OCI-LY3 (cell line): Measurements from ENCODE around the gene GSTM4.
"Not testable (repeated sequence)": the region's sequence is repeated elsewhere in the genome, so short reads cannot be mapped to it uniquely, and the experiment has no call there.

Experiments used
- H2AFZ ChIP-seq: fragments of 200-600, 300-600 bp; shearing (Covaris generic); 2 replicates; pipeline ENCODE4 v1.6.0; 2014; ENCODE audit warnings: antibody characterized with exemption, low read depth, low read length
- H3K27ac ChIP-seq: fragments of 200-600, 300-600 bp; sonication (generic); 2 replicates; pipeline ENCODE4 v1.5.1; 2014; ENCODE audit warnings: mild to moderate bottlenecking, low read length, moderate library complexity, mixed read lengths
- H3K27me3 ChIP-seq: fragments of 200-600, 300-600 bp; sonication (generic); 2 replicates; pipeline ENCODE4 v1.6.1; 2014; ENCODE audit warnings: low read depth, low read length, mixed read lengths
- H3K36me3 ChIP-seq: fragments of 200-600, 300-600 bp; sonication (generic); replicated peaks from 2 replicates; pipeline ENCODE3; 2014; ENCODE audit warnings: low read depth, low read length, mixed read lengths
- H3K4me1 ChIP-seq: fragments of 300-600, 200-600 bp; sonication (generic); 2 replicates; pipeline ENCODE4 v1.6.1; 2014; ENCODE audit warnings: low read length, mixed read lengths
- H3K4me2 ChIP-seq: fragments of 200-600, 300-600 bp; sonication (generic); 2 replicates; pipeline ENCODE4 v1.6.1; 2014; ENCODE audit warnings: low read length, mixed read lengths
- H3K4me3 ChIP-seq: fragments of 300-600, 200-600 bp; sonication (generic); 2 replicates; pipeline ENCODE4 v1.5.1; 2014; ENCODE audit warnings: antibody characterized with exemption, mild to moderate bottlenecking, low read length, moderate library complexity
- H3K79me2 ChIP-seq: fragments of 300-600, 200-600 bp; shearing (Covaris generic); 2 replicates; pipeline ENCODE4 v1.6.1; 2014; ENCODE audit warnings: mild to moderate bottlenecking, low read length, mixed read lengths
- H3K9ac ChIP-seq: fragments of 300-600, 200-600 bp; shearing (Covaris generic); 2 replicates; pipeline ENCODE4 v1.6.0; 2014; ENCODE audit warnings: mild to moderate bottlenecking, low read length, moderate library complexity
- H3K9me3 ChIP-seq: fragments of 200-600, 300-600 bp; shearing (Covaris generic); 2 replicates; pipeline ENCODE4 v1.6.1; 2014; ENCODE audit warnings: low read length, mixed read lengths; ENCODE audit not compliant: insufficient read depth
- H4K20me1 ChIP-seq: fragments of 200-600, 300-600 bp; sonication (generic); 2 replicates; pipeline ENCODE4 v1.6.1; 2016; ENCODE audit warnings: low read length, mixed read lengths; ENCODE audit not compliant: insufficient read depth
- EZH2phosphoT487 ChIP-seq: fragments of 200-600 bp; shearing (Covaris generic); IDR thresholded peaks from 2 replicates; pipeline ENCODE4 v1.6.1; 2018; ENCODE audit warnings: antibody characterized with exemption, mixed run types, low read depth
- TF ChIP-seq, protein P1 (sequence below): fragments of 200-600, 300-600 bp; sonication (generic); IDR thresholded peaks from 2 replicates; pipeline ENCODE4 v1.5.1; 2014; ENCODE audit warnings: antibody characterized with exemption, low read length, low read depth

Gene GSTM4

DNA sequence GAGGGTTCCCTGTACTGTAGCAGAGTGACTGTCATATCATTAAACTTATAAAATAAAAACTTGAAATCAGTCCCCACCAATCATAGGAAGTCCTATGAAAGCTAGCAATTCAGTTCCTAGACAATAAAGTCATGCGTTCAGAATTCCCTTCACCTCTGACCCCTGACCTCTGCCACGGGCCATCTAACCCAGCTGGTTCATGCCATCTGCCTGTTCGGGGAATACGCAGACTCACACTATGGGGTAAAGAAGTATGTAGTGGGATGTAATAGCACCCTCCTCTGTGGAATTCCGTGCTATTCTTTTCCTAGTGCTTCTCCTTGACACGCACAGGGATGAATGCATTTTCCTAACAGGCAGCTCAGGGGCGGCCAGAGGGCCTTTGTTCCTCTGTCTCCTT lies 2.1 kb downstream of the GSTM4 start:
- TF ChIP-seq, protein P1, sequence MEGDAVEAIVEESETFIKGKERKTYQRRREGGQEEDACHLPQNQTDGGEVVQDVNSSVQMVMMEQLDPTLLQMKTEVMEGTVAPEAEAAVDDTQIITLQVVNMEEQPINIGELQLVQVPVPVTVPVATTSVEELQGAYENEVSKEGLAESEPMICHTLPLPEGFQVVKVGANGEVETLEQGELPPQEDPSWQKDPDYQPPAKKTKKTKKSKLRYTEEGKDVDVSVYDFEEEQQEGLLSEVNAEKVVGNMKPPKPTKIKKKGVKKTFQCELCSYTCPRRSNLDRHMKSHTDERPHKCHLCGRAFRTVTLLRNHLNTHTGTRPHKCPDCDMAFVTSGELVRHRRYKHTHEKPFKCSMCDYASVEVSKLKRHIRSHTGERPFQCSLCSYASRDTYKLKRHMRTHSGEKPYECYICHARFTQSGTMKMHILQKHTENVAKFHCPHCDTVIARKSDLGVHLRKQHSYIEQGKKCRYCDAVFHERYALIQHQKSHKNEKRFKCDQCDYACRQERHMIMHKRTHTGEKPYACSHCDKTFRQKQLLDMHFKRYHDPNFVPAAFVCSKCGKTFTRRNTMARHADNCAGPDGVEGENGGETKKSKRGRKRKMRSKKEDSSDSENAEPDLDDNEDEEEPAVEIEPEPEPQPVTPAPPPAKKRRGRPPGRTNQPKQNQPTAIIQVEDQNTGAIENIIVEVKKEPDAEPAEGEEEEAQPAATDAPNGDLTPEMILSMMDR, result no peak
- no peak for TF ChIP-seq EZH2phosphoT487
- Histone ChIP-seq H3K4me2 (no peak overlapping the region), H3K27me3 (no peaks in the 10 kb centered on the region; the same call in 1 of the 2 replicates), H3K4me3 (no peak overlapping the region), H4K20me1 (no peaks in the 10 kb centered on the region), H2AFZ (no peak overlapping the region), H3K79me2 (no peaks in the 10 kb centered on the region), H3K9ac (no peak overlapping the region), H3K4me1 (peaks cover 8% of the 10 kb centered on the region; the same call in 1 of the 2 replicates), H3K9me3 (no peaks in the 10 kb centered on the region), H3K27ac (no peak overlapping the region), H3K36me3 (no peaks in the 10 kb centered on the region)

DNA sequence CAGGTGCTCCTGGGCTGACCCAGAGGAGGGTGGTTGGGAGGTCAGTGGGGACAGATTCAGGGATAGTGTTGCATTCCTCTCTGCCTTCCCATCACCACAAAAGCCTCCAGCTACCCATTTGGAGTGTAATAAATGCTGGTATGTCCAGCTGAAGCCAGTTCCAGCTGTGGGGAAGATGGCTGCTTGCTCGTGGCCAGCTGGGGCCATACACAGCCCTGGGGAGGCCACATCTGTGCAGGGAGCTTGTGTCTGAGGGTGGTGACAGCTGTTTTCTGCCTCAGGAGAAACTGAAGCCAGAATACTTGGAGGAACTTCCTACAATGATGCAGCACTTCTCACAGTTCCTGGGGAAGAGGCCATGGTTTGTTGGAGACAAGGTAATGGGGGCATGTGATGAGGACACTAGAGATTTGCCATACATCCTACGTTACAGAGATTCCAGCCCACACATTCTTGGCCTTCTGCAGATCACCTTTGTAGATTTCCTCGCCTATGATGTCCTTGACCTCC lies 2.7 kb downstream of the GSTM4 start:
- Histone ChIP-seq H3K4me2 (no peak overlapping the region), H3K4me3 (no peak overlapping the region), H3K27me3 (no peaks in the 10 kb centered on the region), H3K9me3 (no peaks in the 10 kb centered on the region), H3K79me2 (no peaks in the 10 kb centered on the region), H4K20me1 (no peaks in the 10 kb centered on the region), H3K4me1 (peaks cover 10% of the 10 kb centered on the region), H3K27ac (no peak overlapping the region), H3K9ac (no peak overlapping the region), H3K36me3 (no peaks in the 10 kb centered on the region), H2AFZ (no peak overlapping the region)
- TF ChIP-seq EZH2phosphoT487, result no peak
- TF ChIP-seq, protein P1, result no peak

DNA sequence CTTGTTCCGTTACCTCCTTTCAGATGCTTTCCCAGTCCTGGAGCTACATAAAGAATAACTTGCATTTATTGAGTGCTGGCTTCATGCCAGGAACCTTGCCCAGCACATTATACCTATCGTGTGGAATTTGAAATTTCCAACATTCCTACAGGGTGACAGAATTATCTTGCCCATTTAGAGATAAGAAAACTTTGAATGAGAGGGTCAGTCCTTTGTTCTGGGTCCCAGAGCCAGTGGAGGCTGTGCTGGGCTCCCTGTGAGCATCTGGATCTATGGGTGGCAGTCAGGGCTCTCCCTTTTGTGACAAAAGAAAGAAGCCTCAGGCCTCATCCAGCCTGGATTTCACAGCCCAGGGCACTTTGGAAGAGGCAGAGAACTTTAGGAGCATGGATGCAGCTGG lies 3.2 kb downstream of the GSTM4 start:
- Histone ChIP-seq H3K9me3 (no peaks in the 10 kb centered on the region), H3K4me1 (peaks cover 15% of the 10 kb centered on the region), H3K4me3 (no peak overlapping the region), H3K27me3 (no peaks in the 10 kb centered on the region), H3K9ac (no peak overlapping the region), H3K27ac (no peak overlapping the region), H4K20me1 (no peaks in the 10 kb centered on the region), H3K79me2 (no peaks in the 10 kb centered on the region), H2AFZ (no peak overlapping the region), H3K4me2 (no peak overlapping the region), H3K36me3 (no peaks in the 10 kb centered on the region)
- TF ChIP-seq, protein P1, result no peak
- no peak for TF ChIP-seq EZH2phosphoT487

DNA sequence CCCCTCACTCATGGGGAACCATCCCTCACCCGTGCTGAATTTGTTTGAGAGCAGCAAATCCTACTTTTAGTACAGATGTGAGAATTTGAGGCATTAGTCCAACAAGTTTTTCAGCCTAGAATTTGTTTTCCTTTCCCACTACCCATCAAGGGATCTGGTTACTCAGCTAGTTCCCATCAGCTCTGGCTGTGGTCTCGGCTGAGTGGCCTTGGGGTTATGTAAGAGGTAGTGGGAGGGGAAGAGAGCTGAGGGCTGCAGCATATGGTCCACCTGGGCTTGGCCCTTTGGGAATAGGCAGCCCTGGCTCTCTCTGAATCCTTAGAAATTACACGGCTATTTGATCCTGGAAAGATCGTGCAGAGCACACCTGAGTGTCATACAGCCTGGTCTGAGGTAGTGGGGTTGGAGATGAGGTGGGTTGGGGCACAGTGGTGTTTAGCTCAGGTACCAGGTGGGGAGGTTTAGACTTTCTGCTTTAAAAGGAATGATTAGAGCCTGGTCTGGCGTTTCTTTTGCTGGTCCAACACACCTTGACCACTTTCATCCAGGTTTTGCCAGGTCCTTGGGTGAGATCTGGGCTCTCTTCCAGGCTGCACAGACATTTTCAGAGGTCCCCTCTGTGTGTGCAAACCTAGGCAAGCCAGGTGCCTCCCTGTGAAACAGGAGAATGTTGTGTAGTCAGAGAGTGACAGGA lies 4.2 kb downstream of the GSTM4 start:
- H3K27ac ChIP-seq, result no peak overlapping the region
- peaks cover 11% of the 10 kb centered on the region for H3K4me1 ChIP-seq
- no peaks in the 10 kb centered on the region for H3K79me2 ChIP-seq
- no peaks in the 10 kb centered on the region for H4K20me1 ChIP-seq
- no peaks in the 10 kb centered on the region for H3K27me3 ChIP-seq
- TF ChIP-seq, protein P1, result no peak
- TF ChIP-seq EZH2phosphoT487, result no peak
- no peaks in the 10 kb centered on the region for H3K36me3 ChIP-seq
- no peak overlapping the region for H3K9ac ChIP-seq
- H2AFZ ChIP-seq, result no peak overlapping the region
- no peak overlapping the region for H3K4me3 ChIP-seq
- H3K4me2 ChIP-seq, result no peak overlapping the region
- no peaks in the 10 kb centered on the region for H3K9me3 ChIP-seq

DNA sequence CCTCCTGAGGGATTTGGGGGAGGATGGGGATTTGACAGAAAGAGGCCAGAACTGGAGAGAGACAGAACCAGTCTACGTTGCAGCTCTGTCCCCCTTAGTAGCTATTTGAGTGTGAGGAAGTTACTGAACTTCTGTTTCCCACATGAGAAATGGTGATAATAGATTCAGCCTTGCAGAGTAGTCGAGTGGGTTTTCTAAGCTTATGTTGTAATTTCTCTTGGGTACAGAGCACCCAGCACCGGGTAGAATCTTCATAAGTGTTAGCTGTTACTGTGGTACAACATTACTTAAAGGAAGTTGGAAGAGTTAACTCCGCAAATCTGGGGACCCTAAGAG lies 4.8 kb downstream of the GSTM4 start:
- H3K27ac ChIP-seq, H3K27me3 ChIP-seq, H3K4me3 ChIP-seq, H3K79me2 ChIP-seq, H3K4me1 ChIP-seq, H3K9ac ChIP-seq, H3K36me3 ChIP-seq, H2AFZ ChIP-seq, H4K20me1 ChIP-seq, H3K9me3 ChIP-seq, H3K4me2 ChIP-seq: not testable (repeated sequence)
